ENCODE data around the gene PSMD13.

- no peak for TF ChIP-seq CTCF (IDR thresholded peaks at IDR 0.05; ENCODE audit: low read depth, low read length, poor library complexity, severe bottlenecking)
- no peak for TF ChIP-seq EZH2phosphoT487 (IDR thresholded peaks at IDR 0.05; ENCODE audit: borderline replicate concordance, low read length)
Measured at GRCh38 chr11:255816-256215, 19.0 kb downstream of the PSMD13 start.
